Stimulated activated CD4-positive, alpha-beta T cell treated with anti-CD3 and anti-CD28 coated beads, Interleukin-15, amount 100 ng/mL, for 24 hours (primary cell): ENCODE measurements around the gene ADCY7.
"Not testable (repeated sequence)": the region's sequence is repeated elsewhere in the genome, so short reads cannot be mapped to it uniquely, and the experiment has no call there.

ENCODE experiments used
- DNase-seq: peaks from one replicate; pipeline ENCODE4 v3.0.0-alpha.2; 2020

The ADCY7 gene

GRCh38 chr16:50316102-50316847 lies 49.9 kb downstream of the ADCY7 start:
- no peak for DNase-seq

DNA sequence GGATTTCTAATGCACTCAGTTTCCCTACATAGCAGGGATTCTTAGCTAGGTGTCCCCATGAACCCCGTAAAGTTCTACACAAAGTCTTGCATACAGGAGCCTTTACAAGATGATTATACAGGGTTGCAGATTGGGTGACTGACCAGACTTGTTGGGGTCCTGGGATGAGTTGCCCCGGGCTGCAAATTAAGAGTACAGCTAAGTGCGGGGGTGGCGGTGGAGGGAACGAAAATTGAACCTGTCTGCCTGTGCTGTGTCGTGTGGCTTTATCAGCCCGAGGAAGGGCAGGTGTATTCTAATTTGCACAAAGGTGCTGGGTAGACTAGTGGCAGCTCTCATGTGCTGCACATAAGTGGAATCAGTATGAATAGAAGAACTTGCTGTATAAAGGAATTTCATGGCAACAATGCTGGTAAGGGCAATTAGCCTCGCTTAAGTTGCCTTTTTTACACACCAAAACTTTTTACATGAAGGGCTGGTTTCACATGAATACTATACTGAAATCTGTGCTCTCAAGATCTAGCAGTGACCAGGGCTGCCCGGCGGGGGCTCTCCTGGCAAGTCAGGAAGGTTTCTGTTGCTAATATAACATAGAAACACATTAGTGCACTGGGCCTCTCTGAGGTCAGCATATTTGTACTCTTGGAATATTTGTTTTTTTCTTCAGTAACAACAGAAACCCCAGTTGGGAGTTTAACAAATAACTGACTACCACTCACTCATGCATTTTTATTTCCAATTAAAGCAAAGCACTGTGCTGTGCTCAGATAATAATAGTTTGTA lies 50.7 kb downstream of the ADCY7 start:
- no peak for DNase-seq

DNA sequence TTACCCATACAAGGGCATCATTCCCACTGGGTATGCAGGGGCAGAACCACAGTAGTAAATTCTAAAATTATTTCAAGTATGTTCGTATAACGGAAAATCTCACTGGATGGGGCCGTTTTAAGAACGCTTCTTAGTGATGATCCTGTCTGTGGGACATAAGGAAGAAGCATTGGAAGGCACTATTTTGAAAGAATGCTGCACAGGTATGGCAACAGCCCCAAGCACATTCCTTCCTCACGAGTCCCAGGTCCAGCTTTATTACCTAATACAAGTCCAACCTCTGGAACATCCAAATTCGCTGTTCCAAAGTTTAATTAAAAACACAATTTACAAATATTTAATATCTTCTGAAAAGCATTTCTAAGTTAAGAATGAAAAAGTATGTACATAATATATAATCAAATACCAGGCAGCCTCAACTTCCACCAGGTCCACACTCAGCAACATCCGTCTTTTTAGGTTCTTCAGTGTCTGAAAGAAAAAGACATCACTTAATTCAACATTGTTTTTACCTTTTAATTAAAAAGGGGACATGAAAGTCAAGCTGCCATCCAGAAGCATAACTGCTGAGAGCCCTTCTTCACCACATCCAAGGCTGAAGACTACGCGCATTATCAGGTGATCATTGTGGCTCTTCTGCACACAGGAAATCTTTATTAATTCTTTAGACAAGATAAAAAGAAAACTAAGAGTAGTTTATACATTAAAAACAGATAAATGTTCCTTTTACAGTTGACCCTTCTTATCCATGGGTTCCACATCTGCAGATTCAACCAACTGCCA lies 52.6 kb downstream of the ADCY7 start:
- DNase-seq, result no peak

GRCh38 chr16:50320310-50320709 lies 54.0 kb downstream of the ADCY7 start:
- no peak for DNase-seq

- DNase-seq, result no peak
Measured at GRCh38 chr16:50322333-50322732, 56.0 kb downstream of the ADCY7 start.

DNA sequence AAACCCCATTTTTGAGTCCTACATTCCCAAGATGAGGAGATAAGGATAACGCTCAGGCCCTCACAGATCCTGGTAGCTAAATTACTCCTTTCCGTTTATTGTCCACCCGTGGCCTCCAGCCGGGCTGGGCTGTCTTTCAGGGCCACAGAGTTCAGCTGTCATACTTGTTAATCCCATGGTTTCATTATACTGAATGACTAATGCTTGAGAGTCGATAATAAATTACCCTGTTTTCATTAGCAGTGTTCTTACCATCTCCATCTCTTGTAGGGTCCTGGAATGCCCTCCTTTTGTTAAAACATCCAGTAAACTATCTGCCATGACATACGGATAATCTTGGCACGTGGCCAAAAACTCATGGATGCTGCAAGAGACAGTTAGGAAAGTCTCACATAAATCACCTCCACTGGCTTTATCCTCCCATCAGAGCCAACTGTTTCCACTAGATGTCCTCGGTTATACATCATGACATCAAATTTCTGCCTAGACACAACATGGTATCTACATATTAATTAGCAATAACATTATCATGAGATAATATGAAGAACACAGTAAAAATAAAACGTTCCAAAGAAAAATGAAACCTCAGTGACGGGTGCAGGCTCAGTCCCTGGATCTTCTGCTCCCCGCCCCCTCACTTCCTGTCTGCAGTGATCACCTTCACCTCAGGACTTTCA lies 57.1 kb downstream of the ADCY7 start:
- DNase-seq, result no peak

DNA sequence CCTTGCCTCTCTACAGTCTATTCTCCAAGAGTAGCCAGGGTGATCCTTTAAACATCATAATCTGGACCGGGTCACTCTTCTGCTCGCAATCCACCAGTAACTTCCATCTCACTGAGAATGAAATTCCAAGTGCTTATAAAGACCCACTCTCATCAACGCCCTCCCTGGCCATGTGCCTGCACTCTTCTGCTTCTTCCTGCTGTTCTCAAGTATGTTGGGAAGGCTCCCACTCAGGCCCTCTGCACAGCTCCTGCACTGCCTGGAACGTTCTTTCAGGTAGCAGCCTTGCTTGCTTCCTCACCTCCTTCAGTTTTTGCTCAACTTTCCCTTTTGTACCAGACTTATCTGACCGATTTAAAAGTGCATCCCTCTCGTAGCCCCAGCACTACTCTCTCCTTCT lies 58.0 kb downstream of the ADCY7 start:
- no peak for DNase-seq

- no peak for DNase-seq
Measured at GRCh38 chr16:50326264-50326663, 59.9 kb downstream of the ADCY7 start.

GRCh38 chr16:50326835-50327465 lies 60.6 kb downstream of the ADCY7 start:
- DNase-seq, result peak; percentile 68

GRCh38 chr16:50329446-50330189 lies 63.3 kb downstream of the ADCY7 start:
- no peak for DNase-seq

DNA sequence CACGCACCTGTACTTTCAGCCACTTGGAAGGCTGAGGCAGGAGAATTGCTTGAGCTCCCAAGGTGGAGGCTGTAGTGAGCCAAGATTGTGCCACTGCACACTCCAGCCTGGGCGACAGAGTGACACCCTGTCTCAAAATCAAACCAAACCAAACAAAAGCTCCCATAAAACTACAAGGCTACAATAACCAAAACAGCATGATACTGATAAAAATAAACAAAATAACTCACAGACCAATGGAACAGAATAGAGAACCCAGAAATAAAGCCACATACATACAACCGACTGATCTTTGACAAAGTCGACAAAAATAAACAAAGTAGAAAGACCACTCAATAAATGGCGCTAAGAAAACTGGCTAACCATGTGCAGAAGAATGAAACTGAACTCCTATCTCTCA lies 65.2 kb downstream of the ADCY7 start:
- DNase-seq, result no peak

DNA sequence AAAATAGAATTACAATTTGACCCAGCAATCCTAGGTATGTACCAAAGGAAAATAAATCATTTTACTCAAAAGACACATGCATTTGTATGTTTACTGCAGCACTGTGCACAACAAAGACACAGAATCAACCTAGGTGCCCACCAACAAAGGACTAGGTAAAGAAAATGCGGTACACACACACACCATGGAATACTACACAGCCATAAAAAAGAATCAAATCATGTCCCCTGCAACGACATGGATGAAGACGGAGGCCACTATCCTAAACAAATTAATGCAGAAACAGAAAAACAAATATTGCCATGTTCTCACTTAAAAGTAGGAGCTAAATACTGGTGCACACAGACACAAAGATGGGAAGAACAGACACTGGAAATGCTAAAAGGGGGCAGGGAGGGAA lies 66.2 kb downstream of the ADCY7 start:
- DNase-seq, result no peak

DNA sequence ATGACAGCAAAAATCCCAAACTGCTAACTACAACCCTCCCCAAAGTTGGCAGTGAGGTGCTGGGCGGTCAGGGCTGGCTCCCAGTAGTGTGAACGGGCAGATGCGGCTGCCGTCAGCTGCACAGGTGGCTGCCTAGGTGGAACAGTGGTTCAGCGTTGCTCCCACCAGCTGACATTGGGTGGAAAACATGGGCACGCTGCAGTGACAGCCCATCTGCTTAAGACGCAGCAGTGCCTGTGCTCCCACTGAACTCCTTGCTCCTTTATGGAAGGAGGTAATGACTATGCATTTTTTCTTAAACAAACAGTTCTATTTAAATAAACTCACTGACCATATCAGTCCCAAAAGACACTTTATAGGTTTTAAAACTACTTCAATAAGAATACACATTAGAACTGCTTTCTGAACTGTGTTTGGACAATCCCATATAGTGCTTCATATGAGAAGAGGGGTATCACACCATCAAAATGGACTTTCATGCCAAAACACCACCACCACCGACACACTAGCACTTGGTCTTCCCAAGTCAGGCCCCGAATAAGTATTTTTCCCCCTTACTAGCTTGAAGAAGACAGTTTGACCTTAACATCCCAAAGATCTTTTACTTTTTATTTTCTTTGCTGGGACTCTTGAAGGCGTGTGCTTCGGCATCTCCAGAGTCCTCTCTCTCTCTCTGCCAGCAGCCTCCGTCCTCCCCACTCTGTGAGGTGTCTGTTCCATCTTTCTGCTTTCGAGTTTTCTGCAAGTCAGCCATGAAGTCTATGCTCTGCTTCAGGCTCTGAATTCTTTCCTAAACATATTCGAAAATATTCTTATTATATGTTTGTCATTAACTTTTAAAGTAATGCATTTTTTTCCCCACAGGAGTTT lies 68.0 kb downstream of the ADCY7 start:
- no peak for DNase-seq

DNA sequence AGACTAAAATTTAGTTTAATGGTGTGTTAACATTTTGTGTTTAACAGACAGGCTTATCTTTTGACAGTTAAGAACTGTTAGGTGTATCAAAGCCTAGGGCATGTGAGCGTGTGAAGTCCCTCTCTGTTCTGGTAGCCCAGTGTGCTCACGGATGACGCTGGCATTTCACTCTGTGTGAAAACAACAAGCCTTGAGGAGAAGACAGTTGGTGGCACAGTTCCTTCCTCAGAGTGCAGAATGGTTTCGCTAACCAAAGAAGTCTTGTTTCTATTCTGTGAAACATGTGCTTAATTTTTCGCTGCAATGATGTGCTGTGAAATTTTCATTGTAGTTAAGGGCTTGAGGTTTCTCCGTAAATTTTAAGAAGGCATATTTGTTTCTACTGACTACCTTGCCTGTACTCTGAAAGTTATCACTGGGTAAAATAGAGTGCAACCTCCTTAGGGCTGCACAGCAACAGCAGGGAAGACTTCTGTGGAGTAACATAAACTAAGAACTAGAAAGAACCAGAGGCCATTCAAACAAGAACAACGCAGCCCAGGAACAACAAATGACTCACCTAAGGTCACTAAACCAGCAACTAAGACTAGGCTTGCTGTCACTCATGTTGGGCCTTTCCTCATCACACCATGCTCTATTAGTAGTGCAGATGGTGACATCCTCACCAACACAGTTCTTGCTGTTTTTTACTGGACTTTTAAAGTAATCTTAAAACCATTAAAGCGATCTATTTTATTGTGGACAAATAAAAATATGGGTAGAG lies 69.0 kb downstream of the ADCY7 start:
- DNase-seq, result no peak

GRCh38 chr16:50336884-50337283 lies 70.5 kb downstream of the ADCY7 start:
- no peak for DNase-seq

- DNase-seq, result no peak
Measured at GRCh38 chr16:50338371-50339231, 72.2 kb downstream of the ADCY7 start.

- no peak for DNase-seq
Measured at GRCh38 chr16:50340578-50340977, 74.2 kb downstream of the ADCY7 start.

DNA sequence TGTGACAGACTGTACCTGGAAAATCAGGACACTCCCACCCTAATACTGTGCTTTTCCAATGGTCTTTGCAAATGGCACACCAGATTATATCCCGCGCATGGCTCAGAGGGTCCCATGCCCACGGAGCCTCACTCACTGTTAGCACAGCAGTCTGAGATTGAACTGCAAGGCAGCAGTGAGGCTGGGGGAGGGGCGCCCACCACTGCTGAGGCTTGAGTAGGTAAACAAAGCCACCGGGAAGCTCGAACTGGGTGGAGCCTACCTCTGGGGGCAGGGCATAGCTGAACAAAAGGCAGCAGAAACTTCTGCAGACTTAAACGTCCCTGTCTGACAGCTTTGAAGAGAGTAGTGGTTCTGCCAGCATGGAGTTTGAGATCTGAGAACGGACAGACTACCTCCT lies 77.2 kb downstream of the ADCY7 start:
- not testable (repeated sequence) for DNase-seq

GRCh38 chr16:50345210-50345609 lies 78.9 kb downstream of the ADCY7 start:
- DNase-seq, result not testable (repeated sequence)
